Right lobe of liver (tissue), 6 donors: ENCODE measurements around the gene MTERF2. TPM values are rescaled to one million over a fixed set of nuclear protein-coding genes. Genes with fewer than 3 reads are reported as not detected.

Experiments used
- ATAC-seq, 4 donors: fragments of 200-7000 bp; cut with Tn5 transposase; one replicate each; pipeline ENCODE4 v1.9.1; 2020; ENCODE audit warnings: mild to moderate bottlenecking in 4 of 4, moderate library complexity in 4 of 4
- DNase-seq, 3 donors: peaks; one replicate each; pipeline ENCODE4 v3.0.0-alpha.2; 2020
- H3K27ac ChIP-seq, 3 donors: fragments of 200-600 bp; one replicate each; pipeline ENCODE4 v1.8.0; 2022
- H3K27me3 ChIP-seq, 2 donors: fragments of 200-600 bp; one replicate each; pipeline ENCODE4 v1.8.0; 2022
- H3K36me3 ChIP-seq, 4 donors: fragments of 200-600 bp; sonication (generic) in 1 of 4; one replicate each; pipeline versions ENCODE4 v1.5.1 to v1.8.0; 2017 to 2022; ENCODE audit warnings: control low read depth in 1 of 4
- H3K4me1 ChIP-seq, 4 donors: fragments of 200-600 bp; sonication (generic) in 1 of 4; one replicate each; pipeline versions ENCODE4 v1.5.1 to v1.8.0; 2017 to 2022; ENCODE audit warnings: control low read depth in 1 of 4
- H3K4me3 ChIP-seq, 3 donors: fragments of 200-600 bp; one replicate each; pipeline ENCODE4 v1.8.0; 2022
- H3K9me3 ChIP-seq, 4 donors: fragments of 200-600 bp; sonication (generic) in 1 of 4; one replicate each; pipeline versions ENCODE4 v1.5.1 to v1.8.0; 2017 to 2022; ENCODE audit warnings: control low read depth in 1 of 4
- POLR2A ChIP-seq: fragments of 450-650 bp; IDR thresholded peaks from one replicate; pipeline ENCODE4 v1.6.1; 2017; ENCODE audit warnings: antibody characterized with exemption, mild to moderate bottlenecking
- WGBS: methylation state at CpG from one replicate; pipeline ENCODE4 v1.1.6; 2018; ENCODE audit warnings: low coverage, low lambda C conversion rate; ENCODE audit not compliant: insufficient coverage; ENCODE audit errors: missing lambda C conversion rate; 5-methylcytosine and 5-hydroxymethylcytosine counted together
- intact Hi-C, 2 donors: fragments of 100-400 bp; cut with DNase I; formaldehyde crosslinking; loops; one replicate each; pipeline versions ENCODE4 v1.11.2 to v1.14.1; 2022
- total RNA-seq, 6 experiments: library from RNA; depleted of rRNA in 2 of 6; stranded (reverse); fragments of >200 nt in 2 of 6; fragmentation: NEBNext Ultra II Directional in 3 of 6; extraction: Animal tissue kit (Norgen Biotek cat#: 25700) in 3 of 6; gene quantifications; one replicate each; pipeline versions ENCODE4 v1.1.0 to v1.2.4, GENCODE V29; 2016 to 2023
- TF ChIP-seq, protein P1 (sequence below), 4 donors: fragments of 200-600 bp in 3 of 4; fragments of 450-650 bp in 1 of 4; IDR thresholded peaks; one replicate each; pipeline versions ENCODE4 v1.5.1 to v1.8.0; 2016 to 2022; ENCODE audit warnings: antibody characterized with exemption in 4 of 4, mild to moderate bottlenecking in 2 of 4
- donor health status: DM: no; HTN: yes; CAD: no.
- donor health status: DM: no; HTN: no; CAD: no.
- donor health status: DM: no; HTN: no; CAD: no.
- donor health status: DM: no; HTN: yes; CAD: no.
- donor health status: DM: no; HTN: yes; CAD: no.

The MTERF2 gene
- total RNA-seq, 6 experiments from 2014 or later, result 7.2 to 14.4 (median 12.0) TPM

DNA sequence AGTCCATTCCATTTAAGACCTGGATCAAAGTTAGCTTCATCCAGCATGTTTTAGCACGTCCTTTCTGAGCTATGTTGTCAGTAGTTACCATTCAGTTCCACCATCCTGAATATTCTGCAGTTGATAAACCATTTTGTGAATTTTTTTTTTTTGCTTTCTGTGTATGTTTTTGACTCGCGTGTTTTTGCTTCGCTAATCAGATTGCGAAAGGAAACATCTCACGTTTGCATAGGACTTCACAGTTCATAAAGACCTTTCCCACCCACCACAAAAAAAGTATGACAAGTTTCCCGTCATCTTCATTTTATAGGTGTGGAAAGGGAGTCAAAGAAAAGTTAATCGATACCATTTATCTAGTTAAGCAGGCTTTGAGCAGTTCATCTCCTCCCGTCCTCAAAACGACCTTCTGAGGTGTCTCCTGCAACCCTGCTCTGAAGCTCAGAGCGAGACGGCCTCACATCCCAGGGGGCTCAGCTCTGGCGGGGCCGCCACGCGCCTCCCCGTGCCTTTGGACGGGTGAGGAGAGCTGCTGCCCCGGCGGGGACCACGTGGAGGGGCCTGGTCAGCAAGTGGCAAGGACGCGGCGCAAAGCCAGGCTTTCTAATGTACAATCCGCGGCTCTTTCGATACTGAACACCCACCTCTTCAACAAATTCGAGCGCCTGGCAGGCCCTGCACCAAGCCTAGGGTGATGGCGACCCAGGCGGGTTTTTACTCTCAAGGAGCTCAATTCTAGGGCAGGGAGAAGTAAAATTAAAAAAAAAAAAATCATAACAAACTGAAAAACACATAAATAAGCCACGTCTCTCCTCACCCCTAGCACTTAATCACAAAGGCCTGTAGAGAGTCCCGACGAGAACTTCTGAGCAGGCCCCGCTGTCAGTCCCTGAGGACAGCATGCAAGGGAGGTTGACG is 32.2 kb downstream of the MTERF2 start:
- Histone ChIP-seq H3K4me1 (peaks cover 0 to 19% (median 0%) of the 10 kb centered on the region in 4 donors), H3K36me3 (no peaks in the 10 kb centered on the region), H3K9me3 (no peaks in the 10 kb centered on the region), H3K27me3 (no peaks in the 10 kb centered on the region), H3K27ac (peak overlapping the region; percentile 68 to 92 (median 92)), H3K4me3 (peak overlapping the region; percentile 68 to 92 (median 86))
- ATAC-seq, result peak in 2 of 4 donors; percentile 0 to 1
- DNase-seq, result peak; percentile 42 to 64 (median 57)
- WGBS, result 38% methylated on average over 23 of the region's 36 CpGs
- no peak for TF ChIP-seq POLR2A
- intact Hi-C loops, result no loop called here

DNA sequence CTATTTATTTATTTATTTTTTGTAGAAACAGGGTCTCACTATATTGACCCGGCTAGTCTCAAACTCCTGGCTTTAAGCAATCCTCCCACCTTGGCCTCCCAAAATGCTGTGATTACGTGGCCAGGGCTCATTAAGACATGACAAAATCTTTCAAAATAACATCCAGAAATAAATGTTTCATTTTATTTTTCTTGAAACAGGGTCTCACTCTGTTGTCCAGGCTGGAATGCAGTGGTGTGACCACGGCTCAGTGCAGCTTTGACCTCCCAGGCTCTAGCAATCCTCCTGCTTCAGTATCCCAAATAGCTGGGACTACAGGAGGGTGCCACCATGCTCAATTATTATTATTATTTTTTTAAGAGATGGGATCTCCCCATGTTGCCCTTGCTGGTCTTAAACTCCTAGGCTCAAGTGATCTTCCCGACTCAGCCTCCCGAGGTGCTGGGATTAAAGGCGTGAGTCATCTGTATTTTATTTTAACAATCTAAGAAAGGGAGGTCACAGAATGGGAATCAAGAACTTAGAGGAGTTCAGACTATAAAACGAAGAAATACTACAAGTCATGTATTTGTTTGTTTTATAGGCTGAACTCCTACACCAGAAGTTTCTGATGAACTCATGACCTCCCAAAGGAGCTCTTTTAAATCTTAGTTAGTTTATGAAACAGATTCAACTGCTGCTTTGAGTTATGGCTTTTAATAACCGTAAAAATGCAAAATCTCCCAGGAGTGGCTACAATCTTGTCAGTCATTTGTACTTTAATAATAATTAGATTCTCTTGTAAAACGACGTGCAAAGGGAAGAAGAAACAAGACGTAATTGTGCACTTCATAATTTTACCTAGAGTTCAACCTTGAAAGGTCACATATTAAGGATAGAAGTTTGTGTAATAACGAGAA is 33.3 kb downstream of the MTERF2 start:
- no peak for TF ChIP-seq POLR2A
- TF ChIP-seq, protein P1, sequence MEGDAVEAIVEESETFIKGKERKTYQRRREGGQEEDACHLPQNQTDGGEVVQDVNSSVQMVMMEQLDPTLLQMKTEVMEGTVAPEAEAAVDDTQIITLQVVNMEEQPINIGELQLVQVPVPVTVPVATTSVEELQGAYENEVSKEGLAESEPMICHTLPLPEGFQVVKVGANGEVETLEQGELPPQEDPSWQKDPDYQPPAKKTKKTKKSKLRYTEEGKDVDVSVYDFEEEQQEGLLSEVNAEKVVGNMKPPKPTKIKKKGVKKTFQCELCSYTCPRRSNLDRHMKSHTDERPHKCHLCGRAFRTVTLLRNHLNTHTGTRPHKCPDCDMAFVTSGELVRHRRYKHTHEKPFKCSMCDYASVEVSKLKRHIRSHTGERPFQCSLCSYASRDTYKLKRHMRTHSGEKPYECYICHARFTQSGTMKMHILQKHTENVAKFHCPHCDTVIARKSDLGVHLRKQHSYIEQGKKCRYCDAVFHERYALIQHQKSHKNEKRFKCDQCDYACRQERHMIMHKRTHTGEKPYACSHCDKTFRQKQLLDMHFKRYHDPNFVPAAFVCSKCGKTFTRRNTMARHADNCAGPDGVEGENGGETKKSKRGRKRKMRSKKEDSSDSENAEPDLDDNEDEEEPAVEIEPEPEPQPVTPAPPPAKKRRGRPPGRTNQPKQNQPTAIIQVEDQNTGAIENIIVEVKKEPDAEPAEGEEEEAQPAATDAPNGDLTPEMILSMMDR (IDR thresholded peaks at IDR 0.05), result no peak
- no peaks in the 10 kb centered on the region for H3K36me3 ChIP-seq
- no peaks in the 10 kb centered on the region for H3K27me3 ChIP-seq
- no peak overlapping the region for H3K4me3 ChIP-seq
- no peak for DNase-seq
- intact Hi-C loops, result no loop called here
- 87% methylated on average over 12 of the region's 12 CpGs for WGBS
- no peak overlapping the region for H3K27ac ChIP-seq
- no peak for ATAC-seq
- peaks cover 0 to 13% (median 0%) of the 10 kb centered on the region in 4 donors for H3K4me1 ChIP-seq
- H3K9me3 ChIP-seq, result no peaks in the 10 kb centered on the region

DNA sequence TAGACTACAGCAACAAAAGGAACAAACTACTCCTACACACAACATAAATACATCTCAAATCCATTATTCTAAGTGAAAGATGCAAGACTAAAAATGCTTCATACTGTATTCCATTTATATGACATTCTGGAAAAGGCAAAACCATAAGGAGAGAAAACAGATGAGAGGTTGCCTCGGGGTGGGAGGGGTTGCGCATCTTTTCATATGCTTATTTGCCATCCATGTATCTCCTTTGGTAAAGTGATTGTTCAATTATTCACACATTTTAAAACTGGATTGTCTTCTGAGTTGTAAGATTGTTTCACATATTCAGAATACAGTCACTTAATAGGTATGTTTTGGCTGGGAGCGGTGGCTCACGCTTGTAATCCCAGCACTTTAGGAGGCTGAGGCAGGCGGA is 36.4 kb downstream of the MTERF2 start:
- no peak overlapping the region for H3K4me3 ChIP-seq
- H3K9me3 ChIP-seq, result no peaks in the 10 kb centered on the region
- H3K36me3 ChIP-seq, result no peaks in the 10 kb centered on the region
- H3K27ac ChIP-seq, result no peak overlapping the region
- WGBS, result 95% methylated on average over 5 of the region's 5 CpGs
- intact Hi-C loops, result no loop called here
- ATAC-seq (no peak), DNase-seq (no peak)
- H3K27me3 ChIP-seq, result no peaks in the 10 kb centered on the region
- no peaks in the 10 kb centered on the region for H3K4me1 ChIP-seq
- TF ChIP-seq, protein P1 (IDR thresholded peaks at IDR 0.05), result no peak
- TF ChIP-seq POLR2A, result no peak

DNA sequence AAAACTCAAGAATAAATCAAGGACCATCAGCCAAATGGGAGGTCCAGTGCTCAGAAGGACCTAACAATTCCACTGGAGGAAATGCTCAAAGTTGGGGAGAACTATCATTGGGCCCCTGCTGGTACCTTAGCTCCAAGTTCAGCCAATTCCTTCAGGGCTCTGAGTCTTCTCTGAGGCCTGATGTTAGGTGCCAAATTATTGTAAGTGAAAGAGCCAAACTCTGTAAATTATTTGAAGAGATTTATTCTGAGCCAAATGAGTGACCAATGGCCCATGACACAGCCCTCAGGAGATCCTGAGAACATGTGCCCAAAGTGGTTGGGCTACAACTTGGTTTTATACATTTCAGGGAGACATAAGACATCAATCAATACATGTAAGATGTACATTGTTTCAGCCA is 39.5 kb downstream of the MTERF2 start:
- H3K9me3 ChIP-seq, result peaks cover 0 to 4% (median 0%) of the 10 kb centered on the region in 4 donors
- no peaks in the 10 kb centered on the region for H3K4me1 ChIP-seq
- no peak overlapping the region for H3K27ac ChIP-seq
- no peaks in the 10 kb centered on the region for H3K27me3 ChIP-seq
- intact Hi-C loops, result no loop called here
- DNase-seq, result no peak
- no peak overlapping the region for H3K4me3 ChIP-seq
- H3K36me3 ChIP-seq, result no peaks in the 10 kb centered on the region
- ATAC-seq, result no peak
- TF ChIP-seq POLR2A, result no peak
- TF ChIP-seq, protein P1 (IDR thresholded peaks at IDR 0.05), result no peak
